Subcutaneous adipose tissue (tissue), 4 donors: Measurements from ENCODE around the gene LYPD6. TPM values are rescaled to one million over a fixed set of nuclear protein-coding genes. Genes with fewer than 3 reads are reported as not detected.

Experiments used
- CTCF ChIP-seq: fragments of 450-650 bp; IDR thresholded peaks from one replicate; pipeline ENCODE4 v1.5.1; 2016; ENCODE audit warnings: low read depth, mild to moderate bottlenecking, control low read depth, antibody characterized with exemption, moderate library complexity
- total RNA-seq, 4 donors: library from RNA; depleted of rRNA; stranded (reverse); fragments of >200 nt; gene quantifications; one replicate each; pipeline ENCODE4 v1.1.0, GENCODE V29; 2016

LYPD6 gene
- total RNA-seq, 4 donors from 2014 or later: under 0.01 to 0.65 TPM; not detected in 2

GRCh38 chr2:149409506-149409905, 79.1 kb downstream of the LYPD6 start:
- TF ChIP-seq CTCF: no peak

GRCh38 chr2:149410701-149411484, 80.5 kb downstream of the LYPD6 start:
- TF ChIP-seq CTCF: no peak

GRCh38 chr2:149413487-149413886, 83.1 kb downstream of the LYPD6 start:
- no peak for TF ChIP-seq CTCF

GRCh38 chr2:149415086-149415485, 84.7 kb downstream of the LYPD6 start:
- no peak for TF ChIP-seq CTCF

GRCh38 chr2:149418065-149418464, 87.7 kb downstream of the LYPD6 start:
- no peak for TF ChIP-seq CTCF

GRCh38 chr2:149420053-149420963, 89.9 kb downstream of the LYPD6 start:
- no peak for TF ChIP-seq CTCF

GRCh38 chr2:149421791-149422190, 91.4 kb downstream of the LYPD6 start:
- no peak for TF ChIP-seq CTCF
